Thyroid gland (tissue), 4 donors: Measurements from ENCODE around the gene PRICKLE1.

Source experiments
- CTCF ChIP-seq, 6 experiments: fragments of 200-600 bp in 3 of 6; fragments of 450-650 bp in 3 of 6; sonication (generic) in 3 of 6; IDR thresholded peaks; one replicate each; pipeline ENCODE4 v1.5.1; 2016 to 2019; ENCODE audit warnings: antibody characterized with exemption in 6 of 6, mild to moderate bottlenecking in 2 of 6, inconsistent platforms in 1 of 6, moderate library complexity in 1 of 6
- POLR2A ChIP-seq, 2 donors: fragments of 450-650 bp; IDR thresholded peaks; one replicate each; pipeline ENCODE4 v1.6.1; 2017; ENCODE audit warnings: antibody characterized with exemption in 2 of 2, mild to moderate bottlenecking in 2 of 2, moderate library complexity in 1 of 2

- TF ChIP-seq CTCF (IDR thresholded peaks at IDR 0.05) (no peak), POLR2A (IDR thresholded peaks at IDR 0.05) (no peak)
Observed at GRCh38 chr12:42574851-42575266, 14.7 kb downstream of the PRICKLE1 start.
